Gastroesophageal sphincter (tissue), 3 donors: ENCODE results near the gene UBLCP1.

ENCODE experiments used
- EP300 ChIP-seq: sonication (generic); formaldehyde crosslinking; IDR thresholded peaks from one replicate; pipeline ENCODE4 v1.6.1; 2017; ENCODE audit warnings: antibody characterized with exemption, mild to moderate bottlenecking
- POLR2A ChIP-seq, 2 donors: fragments of 450-650 bp; IDR thresholded peaks; one replicate each; pipeline ENCODE4 v1.6.1; 2017; ENCODE audit warnings: antibody characterized with exemption in 2 of 2, mild to moderate bottlenecking in 2 of 2, moderate library complexity in 1 of 2
- POLR2AphosphoS5 ChIP-seq: sonication (generic); formaldehyde crosslinking; IDR thresholded peaks from one replicate; pipeline ENCODE4 v1.6.1; 2017; ENCODE audit warnings: antibody characterized with exemption
- TF ChIP-seq, protein P1 (sequence below), 4 experiments: fragments of 200-600 bp in 2 of 4; fragments of 450-650 bp in 2 of 4; sonication (generic) in 1 of 4; IDR thresholded peaks; one replicate each; pipeline ENCODE4 v1.5.1; 2017 to 2019; ENCODE audit warnings: antibody characterized with exemption in 4 of 4, mild to moderate bottlenecking in 2 of 4, moderate library complexity in 2 of 4

DNA sequence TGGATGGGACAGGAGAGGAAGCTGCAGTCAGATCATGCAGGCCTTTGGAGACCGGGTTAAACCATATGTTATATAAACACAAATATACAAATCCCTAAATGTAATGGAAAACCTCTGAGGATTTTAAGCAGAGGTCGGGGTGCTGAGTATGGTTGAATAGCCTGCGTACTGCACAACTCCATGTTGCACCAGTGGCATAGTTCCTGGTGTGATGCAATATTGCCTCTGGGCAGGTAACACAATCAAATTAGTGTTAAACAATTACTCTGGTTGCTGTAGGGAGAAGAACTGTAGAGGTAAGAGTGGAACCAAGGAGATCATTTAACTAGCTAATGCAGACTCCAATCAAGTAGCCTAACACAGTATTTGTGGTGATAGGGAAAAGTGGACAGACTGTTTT lies 32.4 kb upstream of the UBLCP1 start:
- TF ChIP-seq POLR2A (IDR thresholded peaks at IDR 0.05): no peak
- TF ChIP-seq, protein P1, sequence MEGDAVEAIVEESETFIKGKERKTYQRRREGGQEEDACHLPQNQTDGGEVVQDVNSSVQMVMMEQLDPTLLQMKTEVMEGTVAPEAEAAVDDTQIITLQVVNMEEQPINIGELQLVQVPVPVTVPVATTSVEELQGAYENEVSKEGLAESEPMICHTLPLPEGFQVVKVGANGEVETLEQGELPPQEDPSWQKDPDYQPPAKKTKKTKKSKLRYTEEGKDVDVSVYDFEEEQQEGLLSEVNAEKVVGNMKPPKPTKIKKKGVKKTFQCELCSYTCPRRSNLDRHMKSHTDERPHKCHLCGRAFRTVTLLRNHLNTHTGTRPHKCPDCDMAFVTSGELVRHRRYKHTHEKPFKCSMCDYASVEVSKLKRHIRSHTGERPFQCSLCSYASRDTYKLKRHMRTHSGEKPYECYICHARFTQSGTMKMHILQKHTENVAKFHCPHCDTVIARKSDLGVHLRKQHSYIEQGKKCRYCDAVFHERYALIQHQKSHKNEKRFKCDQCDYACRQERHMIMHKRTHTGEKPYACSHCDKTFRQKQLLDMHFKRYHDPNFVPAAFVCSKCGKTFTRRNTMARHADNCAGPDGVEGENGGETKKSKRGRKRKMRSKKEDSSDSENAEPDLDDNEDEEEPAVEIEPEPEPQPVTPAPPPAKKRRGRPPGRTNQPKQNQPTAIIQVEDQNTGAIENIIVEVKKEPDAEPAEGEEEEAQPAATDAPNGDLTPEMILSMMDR (IDR thresholded peaks at IDR 0.05): no peak
- TF ChIP-seq POLR2AphosphoS5: no peak
- TF ChIP-seq EP300: no peak
